H9 (cell line): Measurements from ENCODE around the gene NOP16. TPM values are rescaled to one million over a fixed set of nuclear protein-coding genes. Genes with fewer than 3 reads are reported as not detected.

Experiments used
- DNase-seq: peaks from one replicate; pipeline ENCODE4 v3.0.0-alpha.2; 2017
- H2AFZ ChIP-seq: one replicate; pipeline ENCODE4 v1.6.1; 2013; ENCODE audit warnings: mild to moderate bottlenecking, low read length, control low read depth, moderate library complexity
- H2AK5ac ChIP-seq: 2 replicates; pipeline ENCODE4 v1.6.1; 2013; ENCODE audit warnings: low read length, control low read depth, mixed read lengths; ENCODE audit not compliant: insufficient read length
- H2BK120ac ChIP-seq: one replicate; pipeline ENCODE4 v1.6.1; 2013; ENCODE audit warnings: low read depth, mild to moderate bottlenecking, low read length, control low read depth, inconsistent platforms; ENCODE audit not compliant: poor library complexity, severe bottlenecking
- H2BK12ac ChIP-seq: 2 replicates; pipeline ENCODE4 v1.6.1; 2013; ENCODE audit warnings: low read length, control low read depth, mixed read lengths, low read depth; ENCODE audit not compliant: insufficient read length
- H2BK15ac ChIP-seq: 2 replicates; pipeline ENCODE4 v1.6.1; 2013; ENCODE audit warnings: low read depth, low read length, control low read depth
- H2BK20ac ChIP-seq: one replicate; pipeline ENCODE4 v1.6.1; 2013; ENCODE audit warnings: low read depth, mild to moderate bottlenecking, low read length, control low read depth, inconsistent platforms; ENCODE audit not compliant: poor library complexity, severe bottlenecking
- H2BK5ac ChIP-seq: 2 replicates; pipeline ENCODE4 v1.6.1; 2013; ENCODE audit warnings: low read length, control low read depth, mixed read lengths; ENCODE audit not compliant: insufficient read length
- H3K14ac ChIP-seq: 2 replicates; pipeline ENCODE4 v1.6.1; 2013; ENCODE audit warnings: low read length, control low read depth; ENCODE audit not compliant: insufficient read depth
- H3K18ac ChIP-seq: 2 replicates; pipeline ENCODE4 v1.6.1; 2013; ENCODE audit warnings: low read depth, mild to moderate bottlenecking, mixed read lengths, low read length, control low read depth; ENCODE audit not compliant: insufficient read length
- H3K23ac ChIP-seq: 2 replicates; pipeline ENCODE4 v1.6.1; 2013; ENCODE audit warnings: low read length, control low read depth, mixed read lengths, low read depth; ENCODE audit not compliant: insufficient read length
- H3K23me2 ChIP-seq: 2 replicates; pipeline ENCODE4 v1.6.1; 2013; ENCODE audit warnings: low read depth, mild to moderate bottlenecking, mixed read lengths, low read length, control low read depth; ENCODE audit not compliant: insufficient read length, poor library complexity, severe bottlenecking
- H3K27ac ChIP-seq: 2 replicates; pipeline ENCODE4 v1.5.1; 2013; ENCODE audit warnings: low read length, control low read depth, mixed read lengths, low read depth; ENCODE audit not compliant: insufficient read length
- H3K27me3 ChIP-seq: 2 replicates; pipeline ENCODE4 v1.6.1; 2013; ENCODE audit warnings: low read length, control low read depth, inconsistent platforms; ENCODE audit not compliant: insufficient read depth
- H3K4ac ChIP-seq: 2 replicates; pipeline ENCODE4 v1.6.1; 2013; ENCODE audit warnings: low read depth, mild to moderate bottlenecking, control low read depth, inconsistent platforms, low read length, moderate library complexity
- H3K4me1 ChIP-seq: 2 replicates; pipeline ENCODE4 v1.6.1; 2013; ENCODE audit warnings: low read length, control low read depth, inconsistent platforms; ENCODE audit not compliant: insufficient read depth
- H3K4me2 ChIP-seq: 2 replicates; pipeline ENCODE4 v1.6.1; 2013; ENCODE audit warnings: low read length, control low read depth, mixed read lengths; ENCODE audit not compliant: insufficient read length, insufficient read depth
- H3K56ac ChIP-seq: 2 replicates; pipeline ENCODE4 v1.6.1; 2013; ENCODE audit warnings: low read depth, mild to moderate bottlenecking, mixed read lengths, low read length, control low read depth; ENCODE audit not compliant: insufficient read length
- H3K79me1 ChIP-seq: 2 replicates; pipeline ENCODE4 v1.6.1; 2013; ENCODE audit warnings: low read depth, mild to moderate bottlenecking, moderate library complexity, low read length, control low read depth, inconsistent platforms; ENCODE audit not compliant: insufficient read depth, poor library complexity, severe bottlenecking
- H3K79me2 ChIP-seq: 2 replicates; pipeline ENCODE4 v1.6.1; 2013; ENCODE audit warnings: low read length, control low read depth, inconsistent platforms; ENCODE audit not compliant: insufficient read depth
- H3K9ac ChIP-seq: 2 replicates; pipeline ENCODE4 v1.6.1; 2013; ENCODE audit warnings: low read length, control low read depth, mixed read lengths; ENCODE audit not compliant: insufficient read length; ENCODE audit errors: extremely low read depth
- H3K9me3 ChIP-seq: one replicate; pipeline ENCODE4 v1.6.1; 2013; ENCODE audit warnings: low read depth, low read length, inconsistent platforms; ENCODE audit not compliant: control insufficient read depth
- H3T11ph ChIP-seq: one replicate; pipeline ENCODE4 v1.6.1; 2013; ENCODE audit warnings: mild to moderate bottlenecking, low read length, control low read depth, inconsistent platforms
- H4K20me1 ChIP-seq: one replicate; pipeline ENCODE4 v1.6.1; 2013; ENCODE audit not compliant: control insufficient read depth, insufficient read length, insufficient read depth
- H4K5ac ChIP-seq: 2 replicates; pipeline ENCODE4 v1.6.1; 2013; ENCODE audit warnings: low read depth, mild to moderate bottlenecking, mixed read lengths, low read length, control low read depth; ENCODE audit not compliant: insufficient read length
- H4K8ac ChIP-seq: replicated peaks from 2 replicates; pipeline ENCODE4 v1.6.1; 2013; ENCODE audit warnings: low read length, control low read depth, mixed read lengths, low read depth; ENCODE audit not compliant: insufficient read length
- H4K91ac ChIP-seq: 2 replicates; pipeline ENCODE4 v1.6.1; 2013; ENCODE audit warnings: low read depth, mild to moderate bottlenecking, moderate library complexity, mixed read lengths, low read length, control low read depth; ENCODE audit not compliant: insufficient read length
- H3K27ac Mint-ChIP-seq, 3 experiments: 2 replicates in 2 of 3; 3 replicates in 1 of 3; pipeline ENCODE4 v1.8.0; 2020 to 2021; ENCODE audit warnings: mixed read lengths in 3 of 3, mild to moderate bottlenecking in 1 of 3, moderate library complexity in 1 of 3
- H3K27me3 Mint-ChIP-seq: 2 replicates; pipeline ENCODE4 v1.8.0; 2021; ENCODE audit warnings: low read depth, mild to moderate bottlenecking, moderate library complexity, mixed read lengths
- H3K36me3 Mint-ChIP-seq, 3 experiments: 2 replicates in 2 of 3; 3 replicates in 1 of 3; pipeline ENCODE4 v1.8.0; 2020 to 2021; ENCODE audit warnings: low read depth in 3 of 3, mixed read lengths in 3 of 3; ENCODE audit not compliant: insufficient read depth in 1 of 3
- H3K4me1 Mint-ChIP-seq, 2 experiments: 2 replicates each; pipeline ENCODE4 v1.8.0; 2020; ENCODE audit warnings: mixed read lengths in 2 of 2
- H3K4me3 Mint-ChIP-seq, 2 experiments: 2 replicates in 1 of 2; 3 replicates in 1 of 2; pipeline ENCODE4 v1.8.0; 2020 to 2021; ENCODE audit warnings: mild to moderate bottlenecking in 2 of 2, mixed read lengths in 2 of 2, moderate library complexity in 1 of 2
- H3K9me3 Mint-ChIP-seq, 2 experiments: 2 replicates in 1 of 2; 3 replicates in 1 of 2; pipeline ENCODE4 v1.8.0; 2020; ENCODE audit warnings: mild to moderate bottlenecking in 2 of 2, mixed read lengths in 2 of 2, moderate library complexity in 1 of 2
- CTCF ChIP-seq: fragments of 200-600 bp; sonication (generic); conservative IDR thresholded peaks from 3 replicates; pipeline ENCODE4 v1.8.0; 2021; ENCODE audit warnings: antibody characterized with exemption, mild to moderate bottlenecking
- WGBS: extraction: QIAGEN DNeasy Blood & Tissue Kit; methylation state at CpG from one replicate; pipeline ENCODE4 v1.1.7; 2013; ENCODE audit warnings: missing lambda C conversion rate, low lambda C conversion rate, mixed read lengths; ENCODE audit not compliant: insufficient read length; ENCODE audit errors: extremely low coverage; 5-methylcytosine and 5-hydroxymethylcytosine counted together
- total RNA-seq: library from RNA; stranded (reverse); gene quantifications from 2 replicates; pipeline ENCODE4 v1.2.1, GENCODE V29; 2021

The NOP16 gene
- total RNA-seq, 1 experiment from 2014 or later: 114 TPM

- no peak overlapping the region for H3K27ac Mint-ChIP-seq
- H4K91ac ChIP-seq: no peak overlapping the region
- H3K27me3 ChIP-seq: peaks cover 11% of the 10 kb centered on the region; the same call in 1 of the 2 replicates
- H4K5ac ChIP-seq: no peak overlapping the region
- H3T11ph ChIP-seq: no peak overlapping the region
- H4K8ac ChIP-seq: no peak overlapping the region
- peaks cover 55% of the 10 kb centered on the region for H3K27me3 Mint-ChIP-seq
- peaks cover 10 to 20% (median 13%) of the 10 kb centered on the region in 3 experiments for H3K36me3 Mint-ChIP-seq
- no peak overlapping the region for H2BK15ac ChIP-seq
- H3K79me1 ChIP-seq: no peaks in the 10 kb centered on the region
- peaks cover 2% of the 10 kb centered on the region; the same call in 1 of the 2 replicates for H3K79me2 ChIP-seq
- no CpG with 5 or more reads among the region's 28 CpGs for WGBS
- peak overlapping the region; percentile 79 for H3K4me2 ChIP-seq
- H3K56ac ChIP-seq: no peak overlapping the region
- no peak overlapping the region for H2BK120ac ChIP-seq
- no peak overlapping the region for H2AK5ac ChIP-seq
- H3K23me2 ChIP-seq: peaks cover 23% of the 10 kb centered on the region
- no peak overlapping the region for H2BK20ac ChIP-seq
- 0 out of 3 replicates have a peak, but pooled peaks have one; percentile 10 for TF ChIP-seq CTCF
- no peak overlapping the region for H2BK5ac ChIP-seq
- peaks cover 11 to 13% of the 10 kb centered on the region in 2 experiments for H3K4me1 Mint-ChIP-seq
- no peak overlapping the region for H3K18ac ChIP-seq
- no peak overlapping the region for H3K27ac ChIP-seq
- no peaks in the 10 kb centered on the region for H4K20me1 ChIP-seq
- H2BK12ac ChIP-seq: no peak overlapping the region
- H2AFZ ChIP-seq: no peak overlapping the region
- H3K9ac ChIP-seq: no peak overlapping the region
- peak overlapping the region; percentile 62 to 75 for H3K4me3 Mint-ChIP-seq
- H3K4ac ChIP-seq: no peak overlapping the region
- no peak overlapping the region for H3K14ac ChIP-seq
- no peaks in the 10 kb centered on the region for H3K4me1 ChIP-seq
- no peak overlapping the region for H3K23ac ChIP-seq
- no peaks in the 10 kb centered on the region for H3K9me3 ChIP-seq
- H3K9me3 Mint-ChIP-seq: no peaks in the 10 kb centered on the region
- peak; percentile 33 for DNase-seq
Measured at GRCh38 chr5:176364765-176365350, 23.5 kb downstream of the NOP16 start.
